H9 (cell line): ENCODE measurements around the gene CRTAP. TPM values are rescaled to one million over a fixed set of nuclear protein-coding genes. Genes with fewer than 3 reads are reported as not detected.
"Not testable (repeated sequence)": the region's sequence is repeated elsewhere in the genome, so short reads cannot be mapped to it uniquely, and the experiment has no call there.

Experiments used
- DNase-seq: peaks from one replicate; pipeline ENCODE4 v3.0.0-alpha.2; 2017
- H2AFZ ChIP-seq: one replicate; pipeline ENCODE4 v1.6.1; 2013; ENCODE audit warnings: mild to moderate bottlenecking, low read length, control low read depth, moderate library complexity
- H2AK5ac ChIP-seq: 2 replicates; pipeline ENCODE4 v1.6.1; 2013; ENCODE audit warnings: low read length, control low read depth, mixed read lengths; ENCODE audit not compliant: insufficient read length
- H2BK120ac ChIP-seq: one replicate; pipeline ENCODE4 v1.6.1; 2013; ENCODE audit warnings: low read depth, mild to moderate bottlenecking, low read length, control low read depth, inconsistent platforms; ENCODE audit not compliant: poor library complexity, severe bottlenecking
- H2BK12ac ChIP-seq: 2 replicates; pipeline ENCODE4 v1.6.1; 2013; ENCODE audit warnings: low read length, control low read depth, mixed read lengths, low read depth; ENCODE audit not compliant: insufficient read length
- H2BK15ac ChIP-seq: 2 replicates; pipeline ENCODE4 v1.6.1; 2013; ENCODE audit warnings: low read depth, low read length, control low read depth
- H2BK20ac ChIP-seq: one replicate; pipeline ENCODE4 v1.6.1; 2013; ENCODE audit warnings: low read depth, mild to moderate bottlenecking, low read length, control low read depth, inconsistent platforms; ENCODE audit not compliant: poor library complexity, severe bottlenecking
- H2BK5ac ChIP-seq: 2 replicates; pipeline ENCODE4 v1.6.1; 2013; ENCODE audit warnings: low read length, control low read depth, mixed read lengths; ENCODE audit not compliant: insufficient read length
- H3K14ac ChIP-seq: 2 replicates; pipeline ENCODE4 v1.6.1; 2013; ENCODE audit warnings: low read length, control low read depth; ENCODE audit not compliant: insufficient read depth
- H3K18ac ChIP-seq: 2 replicates; pipeline ENCODE4 v1.6.1; 2013; ENCODE audit warnings: low read depth, mild to moderate bottlenecking, mixed read lengths, low read length, control low read depth; ENCODE audit not compliant: insufficient read length
- H3K23ac ChIP-seq: 2 replicates; pipeline ENCODE4 v1.6.1; 2013; ENCODE audit warnings: low read length, control low read depth, mixed read lengths, low read depth; ENCODE audit not compliant: insufficient read length
- H3K23me2 ChIP-seq: 2 replicates; pipeline ENCODE4 v1.6.1; 2013; ENCODE audit warnings: low read depth, mild to moderate bottlenecking, mixed read lengths, low read length, control low read depth; ENCODE audit not compliant: insufficient read length, poor library complexity, severe bottlenecking
- H3K27ac ChIP-seq: 2 replicates; pipeline ENCODE4 v1.5.1; 2013; ENCODE audit warnings: low read length, control low read depth, mixed read lengths, low read depth; ENCODE audit not compliant: insufficient read length
- H3K27me3 ChIP-seq: 2 replicates; pipeline ENCODE4 v1.6.1; 2013; ENCODE audit warnings: low read length, control low read depth, inconsistent platforms; ENCODE audit not compliant: insufficient read depth
- H3K4ac ChIP-seq: 2 replicates; pipeline ENCODE4 v1.6.1; 2013; ENCODE audit warnings: low read depth, mild to moderate bottlenecking, control low read depth, inconsistent platforms, low read length, moderate library complexity
- H3K4me1 ChIP-seq: 2 replicates; pipeline ENCODE4 v1.6.1; 2013; ENCODE audit warnings: low read length, control low read depth, inconsistent platforms; ENCODE audit not compliant: insufficient read depth
- H3K4me2 ChIP-seq: 2 replicates; pipeline ENCODE4 v1.6.1; 2013; ENCODE audit warnings: low read length, control low read depth, mixed read lengths; ENCODE audit not compliant: insufficient read length, insufficient read depth
- H3K56ac ChIP-seq: 2 replicates; pipeline ENCODE4 v1.6.1; 2013; ENCODE audit warnings: low read depth, mild to moderate bottlenecking, mixed read lengths, low read length, control low read depth; ENCODE audit not compliant: insufficient read length
- H3K79me1 ChIP-seq: 2 replicates; pipeline ENCODE4 v1.6.1; 2013; ENCODE audit warnings: low read depth, mild to moderate bottlenecking, moderate library complexity, low read length, control low read depth, inconsistent platforms; ENCODE audit not compliant: insufficient read depth, poor library complexity, severe bottlenecking
- H3K79me2 ChIP-seq: 2 replicates; pipeline ENCODE4 v1.6.1; 2013; ENCODE audit warnings: low read length, control low read depth, inconsistent platforms; ENCODE audit not compliant: insufficient read depth
- H3K9ac ChIP-seq: 2 replicates; pipeline ENCODE4 v1.6.1; 2013; ENCODE audit warnings: low read length, control low read depth, mixed read lengths; ENCODE audit not compliant: insufficient read length; ENCODE audit errors: extremely low read depth
- H3K9me3 ChIP-seq: one replicate; pipeline ENCODE4 v1.6.1; 2013; ENCODE audit warnings: low read depth, low read length, inconsistent platforms; ENCODE audit not compliant: control insufficient read depth
- H3T11ph ChIP-seq: one replicate; pipeline ENCODE4 v1.6.1; 2013; ENCODE audit warnings: mild to moderate bottlenecking, low read length, control low read depth, inconsistent platforms
- H4K20me1 ChIP-seq: one replicate; pipeline ENCODE4 v1.6.1; 2013; ENCODE audit not compliant: control insufficient read depth, insufficient read length, insufficient read depth
- H4K5ac ChIP-seq: 2 replicates; pipeline ENCODE4 v1.6.1; 2013; ENCODE audit warnings: low read depth, mild to moderate bottlenecking, mixed read lengths, low read length, control low read depth; ENCODE audit not compliant: insufficient read length
- H4K8ac ChIP-seq: replicated peaks from 2 replicates; pipeline ENCODE4 v1.6.1; 2013; ENCODE audit warnings: low read length, control low read depth, mixed read lengths, low read depth; ENCODE audit not compliant: insufficient read length
- H4K91ac ChIP-seq: 2 replicates; pipeline ENCODE4 v1.6.1; 2013; ENCODE audit warnings: low read depth, mild to moderate bottlenecking, moderate library complexity, mixed read lengths, low read length, control low read depth; ENCODE audit not compliant: insufficient read length
- H3K27ac Mint-ChIP-seq, 3 experiments: 2 replicates in 2 of 3; 3 replicates in 1 of 3; pipeline ENCODE4 v1.8.0; 2020 to 2021; ENCODE audit warnings: mixed read lengths in 3 of 3, mild to moderate bottlenecking in 1 of 3, moderate library complexity in 1 of 3
- H3K27me3 Mint-ChIP-seq: 2 replicates; pipeline ENCODE4 v1.8.0; 2021; ENCODE audit warnings: low read depth, mild to moderate bottlenecking, moderate library complexity, mixed read lengths
- H3K36me3 Mint-ChIP-seq, 3 experiments: 2 replicates in 2 of 3; 3 replicates in 1 of 3; pipeline ENCODE4 v1.8.0; 2020 to 2021; ENCODE audit warnings: low read depth in 3 of 3, mixed read lengths in 3 of 3; ENCODE audit not compliant: insufficient read depth in 1 of 3
- H3K4me1 Mint-ChIP-seq, 2 experiments: 2 replicates each; pipeline ENCODE4 v1.8.0; 2020; ENCODE audit warnings: mixed read lengths in 2 of 2
- H3K4me3 Mint-ChIP-seq, 2 experiments: 2 replicates in 1 of 2; 3 replicates in 1 of 2; pipeline ENCODE4 v1.8.0; 2020 to 2021; ENCODE audit warnings: mild to moderate bottlenecking in 2 of 2, mixed read lengths in 2 of 2, moderate library complexity in 1 of 2
- H3K9me3 Mint-ChIP-seq, 2 experiments: 2 replicates in 1 of 2; 3 replicates in 1 of 2; pipeline ENCODE4 v1.8.0; 2020; ENCODE audit warnings: mild to moderate bottlenecking in 2 of 2, mixed read lengths in 2 of 2, moderate library complexity in 1 of 2
- CTCF ChIP-seq: fragments of 200-600 bp; sonication (generic); conservative IDR thresholded peaks from 3 replicates; pipeline ENCODE4 v1.8.0; 2021; ENCODE audit warnings: antibody characterized with exemption, mild to moderate bottlenecking
- WGBS: extraction: QIAGEN DNeasy Blood & Tissue Kit; methylation state at CpG from one replicate; pipeline ENCODE4 v1.1.7; 2013; ENCODE audit warnings: missing lambda C conversion rate, low lambda C conversion rate, mixed read lengths; ENCODE audit not compliant: insufficient read length; ENCODE audit errors: extremely low coverage; 5-methylcytosine and 5-hydroxymethylcytosine counted together
- total RNA-seq: library from RNA; stranded (reverse); gene quantifications from 2 replicates; pipeline ENCODE4 v1.2.1, GENCODE V29; 2021

Gene CRTAP
- total RNA-seq, 1 experiment from 2014 or later, result 159 TPM

GRCh38 chr3:33159981-33160380, 46.2 kb downstream of the CRTAP start:
- no peak for TF ChIP-seq CTCF
- WGBS, result no CpG with 5 or more reads among the region's 3 CpGs
- Histone ChIP-seq H2AFZ (no peak overlapping the region), H3K79me2 (no peaks in the 10 kb centered on the region), H2BK15ac (no peak overlapping the region), H4K91ac (no peak overlapping the region), H3K27ac (no peak overlapping the region), H3K18ac (no peak overlapping the region), H2AK5ac (no peak overlapping the region), H3K56ac (no peak overlapping the region), H3K23ac (no peak overlapping the region), H4K5ac (no peak overlapping the region), H4K20me1 (no peaks in the 10 kb centered on the region), H3K4ac (no peak overlapping the region), H2BK20ac (no peak overlapping the region), H3K4me1 (no peaks in the 10 kb centered on the region), H3K27me3 (no peaks in the 10 kb centered on the region), H4K8ac (no peak overlapping the region), H2BK5ac (no peak overlapping the region), H3K79me1 (no peaks in the 10 kb centered on the region), H3K4me2 (no peak overlapping the region), H3K23me2 (no peaks in the 10 kb centered on the region), H2BK120ac (no peak overlapping the region), H3K9me3 (no peaks in the 10 kb centered on the region), H3K9ac (no peak overlapping the region), H3T11ph (no peak overlapping the region), H3K14ac (no peak overlapping the region), H2BK12ac (no peak overlapping the region)
- Mint-ChIP-seq H3K9me3 (no peaks in the 10 kb centered on the region), H3K36me3 (no peaks in the 10 kb centered on the region), H3K27ac (no peak overlapping the region; a peak in 1 of 7 replicates), H3K4me3 (no peak overlapping the region), H3K4me1 (peaks cover 4% of the 10 kb centered on the region in 2 experiments; a peak in 2 of 4 replicates), H3K27me3 (no peaks in the 10 kb centered on the region)
- DNase-seq, result no peak

GRCh38 chr3:33162621-33163020, 48.8 kb downstream of the CRTAP start:
- not testable (repeated sequence) for H3K23me2 ChIP-seq, H3K27me3 ChIP-seq, H3K4ac ChIP-seq, H2AK5ac ChIP-seq, H2BK5ac ChIP-seq, H3K79me1 ChIP-seq, H3K4me2 ChIP-seq, H3K9me3 ChIP-seq, H3K27ac ChIP-seq, H3K79me2 ChIP-seq, H3K4me1 Mint-ChIP-seq, H3K36me3 Mint-ChIP-seq, H2BK12ac ChIP-seq, H4K20me1 ChIP-seq, H4K91ac ChIP-seq, H2BK20ac ChIP-seq, H2AFZ ChIP-seq, H3K4me3 Mint-ChIP-seq, H4K8ac ChIP-seq, DNase-seq, H3K9ac ChIP-seq, H3K27me3 Mint-ChIP-seq, H3K4me1 ChIP-seq, H2BK15ac ChIP-seq, H3K18ac ChIP-seq, H2BK120ac ChIP-seq, H3K14ac ChIP-seq, H3K9me3 Mint-ChIP-seq, H4K5ac ChIP-seq, H3K56ac ChIP-seq, H3T11ph ChIP-seq, H3K27ac Mint-ChIP-seq, H3K23ac ChIP-seq
- WGBS, result no CpG with 5 or more reads among the region's 5 CpGs
